ENCODE measurements around the gene NR4A1.
A peak's percentile ranks its signal among the peaks of the same experiment; 100 is the strongest.

The NR4A1 gene

DNA sequence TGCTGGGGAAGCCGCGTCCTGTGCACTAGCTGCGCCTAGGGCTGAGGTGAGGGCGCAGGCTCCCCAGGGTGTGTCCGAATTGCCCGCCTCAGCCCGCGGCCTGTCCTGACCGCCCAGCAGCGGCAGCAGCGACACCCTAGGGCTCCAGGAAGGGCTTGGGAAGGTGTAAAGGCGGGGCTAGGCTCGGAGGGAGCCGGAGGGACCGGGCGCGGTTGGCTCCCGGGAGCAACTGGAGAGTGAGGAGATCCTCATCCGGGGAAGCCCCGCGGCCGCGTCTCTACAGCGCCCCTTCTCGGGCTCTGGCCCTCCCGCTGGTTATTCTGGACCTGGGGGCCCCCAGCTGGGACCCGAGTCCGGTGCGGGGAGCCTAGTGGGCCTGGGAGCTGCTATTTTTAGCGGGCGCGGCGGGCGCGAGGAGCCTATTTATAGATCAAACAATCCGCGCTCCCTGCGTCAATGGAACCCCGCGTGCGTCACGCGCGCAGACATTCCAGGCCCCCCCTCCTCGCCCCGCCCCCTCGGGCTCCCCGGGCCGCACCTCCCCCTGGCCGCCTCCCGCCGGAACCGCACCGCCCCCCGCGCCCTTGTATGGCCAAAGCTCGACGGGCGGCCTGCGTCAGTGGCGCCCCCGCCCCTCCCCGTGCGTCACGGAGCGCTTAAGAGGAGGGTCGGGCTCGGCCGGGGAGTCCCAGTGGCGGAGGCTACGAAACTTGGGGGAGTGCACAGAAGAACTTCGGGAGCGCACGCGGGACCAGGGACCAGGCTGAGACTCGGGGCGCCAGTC is at the start of gene NR4A1:
TSS of gene NR4A1 (plus strand) at position 685 of the 784 bp plus-strand sequence. CDS start 2,887 bp downstream, outside the sequence.
- DNase-seq: peak; percentile 42

DNA sequence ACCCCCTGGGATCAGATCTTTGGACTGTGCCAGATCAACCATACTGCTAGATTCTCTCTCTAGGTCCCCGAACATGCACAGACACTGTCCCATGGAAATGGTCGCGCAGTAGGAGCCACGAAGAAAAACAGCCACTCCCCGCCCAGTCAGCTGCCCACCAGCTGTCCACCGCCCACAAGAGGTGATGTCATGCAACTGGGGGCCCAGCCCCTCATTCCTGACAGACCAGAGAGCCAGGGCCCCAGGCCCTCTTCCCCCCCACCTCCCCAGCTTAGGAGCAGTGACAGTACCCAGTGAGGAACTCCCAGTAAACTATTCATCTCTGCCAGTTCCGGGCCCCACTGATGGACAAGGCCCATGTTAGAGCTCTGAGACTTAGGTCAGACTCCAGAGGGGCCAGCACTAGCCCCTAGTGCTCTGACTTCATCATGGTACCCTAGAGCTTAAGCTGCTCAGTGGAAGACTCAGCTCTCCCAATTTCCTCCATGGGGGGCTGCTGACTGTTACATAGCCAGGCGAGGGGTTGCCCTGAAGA is 48.2 kb upstream of the NR4A1 start:
- no peak for DNase-seq

DNA sequence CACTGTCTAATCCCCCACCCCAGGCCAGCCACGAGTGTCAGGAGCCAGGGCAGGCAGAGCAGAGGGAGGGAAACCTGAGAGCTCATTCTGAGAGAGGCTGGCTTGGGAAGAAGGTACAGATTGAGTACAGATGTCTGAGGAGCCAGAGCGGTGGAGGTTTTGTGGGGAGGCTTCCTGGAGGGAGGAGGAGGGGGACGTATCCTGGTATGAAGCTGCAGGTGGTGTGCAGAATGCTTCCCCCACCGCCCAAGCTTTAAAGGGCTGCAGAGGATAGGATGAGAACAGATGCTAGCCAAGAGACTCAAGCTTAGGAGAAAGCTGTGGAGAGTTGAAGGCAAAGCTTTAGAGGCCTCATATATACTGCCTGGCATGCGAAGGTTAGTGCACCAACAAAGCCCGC is 47.7 kb upstream of the NR4A1 start:
- no peak for DNase-seq

DNA sequence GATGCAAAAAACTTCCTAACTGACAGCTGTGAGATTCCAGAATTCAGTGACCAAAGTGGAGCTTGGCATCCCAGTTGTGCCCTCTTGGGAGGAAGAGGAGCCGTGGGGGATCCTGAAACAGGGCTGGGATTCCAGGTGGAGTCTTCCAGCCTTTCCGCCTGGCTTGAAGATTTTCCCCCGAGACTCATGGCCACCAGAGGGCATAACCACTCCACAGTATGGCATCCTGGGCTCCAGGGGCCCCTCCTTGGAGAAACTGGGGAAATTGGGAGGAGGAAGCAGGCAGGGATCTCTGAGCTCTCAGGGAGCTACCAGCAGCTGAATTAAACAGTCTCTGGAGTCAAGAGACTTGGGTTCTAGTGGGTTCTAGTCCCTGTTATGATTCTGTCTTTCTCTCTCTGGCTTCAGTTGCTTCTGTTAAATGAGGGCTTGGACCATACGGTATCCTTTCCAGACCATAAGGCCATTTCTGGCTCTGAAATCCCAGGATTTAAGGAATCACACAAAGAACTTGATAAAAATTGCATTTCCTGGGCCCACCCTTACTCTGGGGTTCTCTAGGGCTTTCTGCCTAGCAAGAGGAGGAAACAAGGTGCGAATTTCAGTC is 47.1 kb upstream of the NR4A1 start:
- no peak for DNase-seq

DNA sequence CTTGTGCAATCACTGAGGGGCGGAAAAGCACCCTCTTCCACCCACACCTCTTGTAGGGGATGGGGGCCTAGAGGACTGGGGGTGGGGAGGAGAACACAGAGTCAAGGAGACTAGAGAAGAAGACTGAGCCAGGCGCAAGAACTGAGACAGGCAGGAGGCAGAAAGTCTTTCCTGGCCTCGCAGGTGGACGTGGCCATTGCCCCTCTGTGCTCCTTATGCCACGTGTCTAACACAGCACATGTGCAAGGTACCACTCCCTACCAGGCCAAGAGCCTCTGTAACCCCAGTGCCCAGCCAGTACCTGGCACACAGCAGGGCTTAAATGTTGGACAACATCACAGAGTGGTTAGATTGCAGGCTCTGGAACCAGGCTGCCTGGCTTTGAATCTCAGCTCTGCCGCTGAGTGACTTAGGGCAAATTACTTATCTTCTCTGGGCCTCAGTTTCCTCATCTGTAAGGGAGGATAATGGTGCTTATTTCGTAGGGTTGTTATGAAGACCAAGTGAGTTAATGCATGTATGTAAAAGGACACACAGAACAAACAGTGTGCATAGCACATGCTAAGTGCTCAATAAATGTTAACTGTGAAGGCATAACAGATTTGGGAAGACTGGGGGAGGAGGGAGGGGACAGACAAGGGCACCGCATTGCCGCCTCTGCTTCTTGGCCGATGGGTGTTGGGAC is 45.9 kb upstream of the NR4A1 start:
- no peak for DNase-seq

DNA sequence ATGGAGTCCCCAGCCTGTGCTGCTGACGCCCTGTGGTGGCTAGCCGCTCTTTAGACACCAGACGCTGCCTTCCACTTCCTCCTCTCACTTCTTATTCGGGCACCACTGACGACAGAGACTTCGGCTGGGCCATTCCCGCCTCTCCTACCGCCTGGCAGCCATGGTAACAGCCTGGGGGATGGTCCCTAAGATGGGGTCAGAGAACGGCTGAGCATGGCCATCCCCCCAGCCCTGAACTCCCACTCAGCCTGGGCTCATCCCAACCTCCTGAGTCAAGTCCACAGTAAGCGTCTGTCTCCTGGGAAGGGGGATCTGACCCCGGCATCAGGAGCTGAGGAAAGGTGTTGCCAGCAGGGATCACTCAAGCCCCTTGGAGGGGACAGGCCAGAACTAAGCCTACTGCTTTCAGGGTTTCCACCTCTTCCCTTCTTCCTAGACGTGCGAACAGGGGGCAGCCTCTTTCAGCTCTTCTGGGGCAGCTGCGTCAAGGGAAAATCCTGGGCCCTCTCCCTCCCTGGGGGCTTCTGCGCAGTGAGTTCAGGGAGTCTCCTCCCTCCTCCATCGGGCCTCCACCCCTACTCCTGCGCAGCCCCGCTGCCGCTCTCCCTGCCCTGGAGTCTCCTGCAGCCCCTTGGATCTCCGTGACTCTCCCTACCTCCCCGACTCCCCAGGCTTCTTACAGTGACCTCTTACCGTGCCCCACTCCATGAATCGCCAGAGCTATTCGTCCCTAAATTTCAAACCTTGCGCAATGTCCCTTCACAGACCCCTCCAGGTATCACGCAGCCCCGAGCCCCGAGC is 45.1 kb upstream of the NR4A1 start:
- DNase-seq: peak; percentile 41

DNA sequence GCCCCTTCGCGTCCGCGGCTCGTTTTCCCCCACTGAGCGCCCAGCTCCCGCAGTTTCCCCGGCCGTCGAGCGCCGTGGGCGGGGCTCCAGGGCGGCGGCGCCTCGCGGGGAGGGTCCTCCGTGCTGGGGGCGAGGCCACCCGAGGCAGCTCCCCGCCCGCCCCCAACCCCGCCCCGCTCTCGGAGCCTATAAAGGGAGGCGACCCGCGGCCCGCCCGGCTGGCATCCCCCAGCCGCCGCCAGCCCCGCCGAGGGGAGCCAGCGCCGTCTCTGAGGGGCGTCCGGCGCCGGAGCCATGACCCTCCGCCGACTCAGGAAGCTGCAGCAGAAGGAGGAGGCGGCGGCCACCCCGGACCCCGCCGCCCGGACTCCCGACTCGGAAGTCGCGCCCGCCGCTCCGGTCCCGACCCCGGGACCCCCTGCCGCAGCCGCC is 44.5 kb upstream of the NR4A1 start, which contains the start of gene TAMALIN:
TSS of gene TAMALIN (plus strand) at position 221 of the 432 bp plus-strand sequence. CDS start at position 295, 74 bp downstream.
- DNase-seq: peak; percentile 41

DNA sequence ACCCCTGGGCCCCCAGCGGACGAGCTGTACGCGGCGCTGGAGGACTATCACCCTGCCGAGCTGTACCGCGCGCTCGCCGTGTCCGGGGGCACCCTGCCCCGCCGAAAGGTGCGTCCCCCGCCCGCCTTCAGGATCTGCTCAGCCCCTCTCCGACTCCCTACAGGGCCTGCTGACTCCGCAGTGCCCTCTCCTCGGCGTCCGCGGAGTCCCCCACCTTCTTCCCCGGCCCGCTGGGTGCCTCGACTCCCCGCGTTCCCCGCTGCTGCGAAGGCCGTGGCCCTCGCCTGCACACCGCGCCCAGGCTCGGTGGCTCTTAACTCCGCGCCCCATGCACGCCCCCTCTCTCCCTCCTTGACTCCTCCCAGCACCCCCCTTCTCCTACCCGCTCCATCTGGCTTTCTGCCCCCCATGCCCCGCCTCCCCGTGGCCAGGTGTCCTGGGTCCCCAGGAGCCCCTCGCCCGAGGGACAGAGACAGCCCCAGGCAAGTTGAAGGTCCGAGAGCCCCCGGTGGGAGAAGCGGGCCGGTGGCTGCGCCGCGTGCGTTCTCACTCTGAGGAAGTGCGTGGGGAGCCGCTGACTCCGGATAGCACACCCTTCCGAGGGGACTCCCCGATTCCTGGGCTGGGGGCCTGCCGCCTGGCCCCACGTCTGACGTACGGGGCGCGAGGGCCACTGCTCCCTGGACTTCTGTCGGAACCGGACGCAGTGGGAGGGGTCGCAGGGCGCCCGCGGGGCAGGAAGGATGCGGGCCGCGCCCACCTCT is 43.9 kb upstream of the NR4A1 start:
- DNase-seq: no peak

DNA sequence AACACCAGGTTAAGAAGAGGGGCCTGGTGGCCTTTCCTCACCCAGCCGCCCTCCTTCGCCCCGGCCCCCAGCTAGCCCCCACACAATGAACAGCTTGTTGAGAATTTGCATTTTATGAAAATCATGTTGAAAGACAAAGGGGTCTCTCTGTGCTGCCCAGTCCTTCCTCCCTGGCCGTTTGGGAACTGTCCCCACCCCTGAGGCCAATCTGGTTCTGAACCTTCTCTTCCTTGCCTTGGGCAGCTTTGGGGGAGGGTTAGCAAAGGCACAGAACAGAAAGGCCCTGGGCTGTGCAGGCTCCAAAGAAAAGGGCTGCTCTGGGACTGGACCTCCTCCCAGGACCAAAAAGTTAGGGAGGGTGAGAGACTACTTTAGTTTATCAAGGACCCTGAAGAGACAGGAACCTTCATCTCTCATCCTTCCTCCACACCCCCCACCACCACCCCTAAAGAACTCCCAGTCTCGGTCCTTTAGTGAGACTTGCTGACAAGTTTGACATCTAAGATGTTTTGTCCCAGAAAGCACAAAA is 43.2 kb upstream of the NR4A1 start:
- DNase-seq: no peak

DNA sequence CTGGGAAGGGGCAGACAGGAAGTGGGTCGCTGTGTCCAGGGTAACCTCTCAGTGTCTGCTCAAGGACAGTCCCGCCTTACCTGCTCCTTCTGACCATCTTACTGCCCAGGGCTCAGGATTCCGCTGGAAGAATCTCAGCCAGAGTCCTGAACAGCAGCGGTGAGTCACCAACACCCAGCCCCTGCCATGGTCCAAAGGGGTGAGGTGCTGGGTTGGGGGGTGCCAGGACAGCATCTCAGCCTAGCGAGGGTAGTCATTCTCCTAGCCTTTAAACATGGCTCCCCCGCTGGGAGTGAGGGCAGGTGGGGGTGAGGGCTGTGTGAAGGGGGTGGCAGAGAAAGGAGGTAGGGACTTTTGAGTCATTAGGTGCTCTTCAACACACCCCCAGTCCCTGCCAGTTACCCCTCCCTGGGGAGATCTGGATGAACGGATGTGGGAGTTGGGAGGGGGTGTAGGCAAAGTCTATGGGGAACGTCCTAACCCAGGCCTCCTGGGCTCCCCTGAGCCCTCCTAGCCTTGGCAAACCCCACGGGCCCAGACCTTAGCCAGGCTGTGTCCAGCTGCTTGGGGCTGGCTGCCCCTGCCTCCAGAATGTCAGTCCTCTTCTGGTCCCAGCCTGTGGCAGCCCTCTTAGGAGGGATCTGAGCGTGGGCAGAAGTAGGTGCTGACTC is 42.0 kb upstream of the NR4A1 start:
- no peak for DNase-seq

DNA sequence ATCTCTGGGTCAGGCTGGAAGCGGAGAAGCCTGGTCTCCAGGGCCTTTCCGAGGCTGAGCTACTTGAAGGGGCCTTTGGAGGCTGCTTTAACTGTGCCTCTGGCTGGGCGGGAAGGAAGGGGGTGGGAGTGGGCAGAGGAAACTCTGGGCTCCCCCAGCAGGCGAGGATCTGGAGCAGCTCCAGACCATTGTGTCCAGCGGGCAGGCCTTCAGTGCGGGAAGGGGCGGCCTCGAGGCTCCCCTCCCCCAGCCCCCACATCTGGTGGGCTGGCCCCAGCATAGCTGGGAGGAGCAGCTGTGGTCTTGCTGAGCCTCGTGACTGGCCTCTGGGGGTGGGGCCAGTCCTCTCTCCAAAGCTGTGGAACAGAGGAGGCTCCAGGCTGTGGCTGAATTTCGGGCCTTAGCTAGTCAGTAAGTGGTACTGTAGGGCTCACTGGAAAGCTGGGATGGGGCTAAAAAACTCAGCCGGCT is 41.1 kb upstream of the NR4A1 start:
- DNase-seq: peak; percentile 71

DNA sequence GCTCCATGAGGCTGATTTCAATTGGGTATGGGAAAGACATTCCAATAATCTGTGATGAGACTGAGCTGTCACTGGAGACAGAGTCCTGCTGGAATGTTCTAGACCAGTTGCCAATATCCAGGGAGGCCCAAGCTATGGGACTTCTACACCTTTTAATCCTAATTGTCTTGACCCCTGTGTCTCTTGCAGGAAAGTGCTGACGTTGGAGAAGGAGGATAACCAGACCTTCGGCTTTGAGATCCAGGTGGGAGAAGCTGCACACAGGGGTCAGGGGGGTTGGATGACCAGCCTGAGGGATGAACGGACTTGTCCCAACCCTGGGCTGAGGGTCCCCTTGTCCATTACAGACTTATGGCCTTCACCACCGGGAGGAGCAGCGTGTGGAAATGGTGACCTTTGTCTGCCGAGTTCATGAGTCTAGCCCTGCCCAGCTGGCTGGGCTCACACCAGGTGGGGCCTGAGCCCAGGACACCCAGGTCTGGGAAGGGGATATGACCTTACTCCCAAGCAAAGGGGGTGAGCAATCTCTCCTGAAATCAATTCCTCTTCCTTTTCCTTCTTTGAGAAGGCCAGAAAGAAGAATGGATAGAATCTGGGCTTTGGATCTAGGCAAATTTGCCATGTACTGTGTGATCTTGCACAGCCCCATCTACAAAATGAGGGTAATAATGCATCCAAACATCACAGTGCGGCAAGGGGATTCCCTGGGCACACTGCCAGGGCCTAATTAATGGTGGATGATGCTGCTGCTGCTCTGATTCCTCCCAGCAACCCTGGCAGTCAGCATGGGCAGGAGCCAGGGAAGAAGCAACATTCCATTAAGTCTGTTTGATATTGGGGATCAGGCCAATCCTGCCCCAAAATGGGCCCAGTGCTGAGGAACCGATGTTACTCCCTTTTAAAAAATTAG is 40.3 kb upstream of the NR4A1 start:
- DNase-seq: peak; percentile 45

DNA sequence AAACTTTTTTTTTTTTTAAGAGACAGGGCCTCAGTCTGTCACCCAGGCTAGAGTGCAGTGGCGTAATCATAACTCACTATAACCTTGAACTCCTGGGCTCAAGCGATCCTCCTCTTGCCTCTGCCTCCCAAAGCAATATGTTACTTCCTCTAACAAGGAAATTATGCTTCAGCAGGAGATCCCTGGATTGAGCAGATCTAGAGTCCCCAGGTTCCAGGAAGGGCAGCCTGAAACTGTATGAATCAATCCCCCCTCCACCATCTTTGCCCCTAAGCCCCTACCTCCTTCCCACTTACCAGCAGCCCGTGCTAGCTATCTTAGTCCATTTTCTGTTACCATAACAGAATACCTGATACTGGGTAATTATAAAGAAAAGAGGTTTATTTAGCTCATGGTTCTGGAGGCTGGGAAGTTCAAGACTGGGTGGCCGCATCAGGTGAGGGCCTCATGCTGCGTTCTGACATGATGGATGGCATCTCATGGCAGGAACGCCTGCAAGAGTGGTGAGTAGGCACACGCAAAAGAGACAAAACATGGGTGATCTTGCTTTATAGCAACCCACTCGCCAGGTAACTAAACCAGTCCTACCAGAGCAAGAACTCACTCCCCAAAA is 39.5 kb upstream of the NR4A1 start:
- DNase-seq: no peak

DNA sequence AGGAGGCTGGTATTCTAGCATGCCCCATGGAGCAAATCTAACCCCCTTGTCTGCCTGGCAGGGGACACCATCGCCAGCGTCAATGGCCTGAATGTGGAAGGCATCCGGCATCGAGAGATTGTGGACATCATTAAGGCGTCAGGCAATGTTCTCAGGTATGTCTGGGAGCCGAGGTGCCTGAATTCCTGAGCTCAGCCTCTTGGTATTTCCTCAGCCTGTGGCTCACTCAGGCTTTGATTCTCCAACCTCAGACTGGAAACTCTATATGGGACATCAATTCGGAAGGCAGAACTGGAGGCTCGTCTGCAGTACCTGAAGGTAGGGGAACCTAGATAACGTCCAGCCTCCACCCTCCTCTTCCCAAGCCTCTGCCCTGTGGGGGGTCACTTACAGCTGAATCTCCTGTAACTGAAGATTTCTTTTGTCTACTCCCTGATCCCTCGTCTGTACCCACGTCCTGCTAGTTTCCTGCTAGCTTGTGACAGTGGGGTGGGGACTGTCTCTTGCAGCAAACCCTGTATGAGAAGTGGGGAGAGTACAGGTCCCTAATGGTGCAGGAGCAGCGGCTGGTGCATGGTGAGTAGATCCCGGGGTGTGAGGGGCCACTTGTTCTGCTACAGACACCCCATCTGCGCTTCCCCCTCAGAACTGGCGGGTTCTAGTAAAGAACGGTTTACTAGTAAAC is 37.5 kb upstream of the NR4A1 start:
- DNase-seq: no peak

DNA sequence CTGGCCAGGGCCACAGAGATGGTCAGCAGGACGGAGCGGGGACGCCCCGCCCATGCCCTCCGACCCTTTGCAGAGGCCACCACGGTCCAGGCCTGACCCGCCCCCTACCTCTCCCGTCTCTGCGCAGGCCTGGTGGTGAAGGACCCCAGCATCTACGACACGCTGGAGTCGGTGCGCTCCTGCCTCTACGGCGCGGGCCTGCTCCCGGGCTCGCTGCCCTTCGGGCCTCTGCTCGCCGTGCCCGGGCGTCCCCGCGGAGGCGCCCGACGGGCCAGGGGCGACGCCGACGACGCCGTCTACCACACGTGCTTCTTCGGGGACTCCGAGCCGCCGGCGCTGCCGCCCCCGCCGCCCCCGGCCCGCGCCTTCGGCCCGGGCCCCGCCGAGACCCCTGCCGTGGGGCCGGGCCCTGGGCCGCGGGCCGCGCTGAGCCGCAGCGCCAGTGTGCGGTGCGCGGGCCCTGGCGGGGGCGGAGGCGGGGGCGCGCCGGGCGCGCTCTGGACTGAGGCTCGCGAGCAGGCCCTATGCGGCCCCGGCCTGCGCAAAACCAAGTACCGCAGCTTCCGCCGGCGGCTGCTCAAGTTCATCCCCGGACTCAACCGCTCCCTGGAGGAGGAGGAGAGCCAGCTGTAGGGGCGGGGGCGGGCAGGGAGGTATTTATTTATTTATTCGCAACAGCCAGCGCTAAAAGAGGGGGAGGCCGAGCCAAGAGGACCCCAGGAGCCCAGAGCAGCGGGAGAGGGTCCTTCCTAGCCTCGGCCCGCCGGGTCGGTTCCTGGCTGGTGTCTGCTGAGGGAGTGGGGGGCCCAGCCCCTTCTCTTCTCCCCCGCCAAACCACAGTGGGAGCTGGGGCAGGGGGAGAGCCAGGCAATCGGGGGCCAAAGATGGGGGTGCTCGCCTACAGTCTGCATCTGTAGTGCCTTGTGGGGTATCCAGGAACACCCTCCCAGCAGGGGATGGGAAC is 36.4 kb upstream of the NR4A1 start:
- DNase-seq: no peak

DNA sequence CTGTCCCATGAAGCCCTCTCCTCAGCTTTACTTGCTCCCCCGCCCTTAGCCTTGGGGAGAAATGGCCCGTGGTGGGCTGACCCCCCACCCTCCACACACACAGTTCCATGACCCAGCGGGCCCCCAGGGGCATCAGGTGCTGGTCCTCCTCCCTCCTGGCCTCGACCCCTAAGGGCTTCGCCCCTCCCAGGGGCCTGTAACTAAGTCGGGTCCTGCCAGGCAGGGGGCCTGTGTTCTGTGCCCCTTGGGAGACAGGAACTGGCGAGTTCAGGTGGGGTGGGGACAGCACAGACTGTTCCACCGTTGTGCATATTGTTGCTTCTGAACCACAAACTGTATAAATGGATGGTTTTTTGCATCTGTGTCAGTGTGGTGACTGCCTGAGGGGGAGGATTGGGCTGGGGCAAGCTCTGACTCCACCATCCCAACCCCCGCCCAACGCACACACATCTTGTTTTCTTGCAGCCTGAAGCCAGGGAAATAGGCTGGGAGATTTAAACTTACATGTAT is 35.7 kb upstream of the NR4A1 start:
- no peak for DNase-seq

DNA sequence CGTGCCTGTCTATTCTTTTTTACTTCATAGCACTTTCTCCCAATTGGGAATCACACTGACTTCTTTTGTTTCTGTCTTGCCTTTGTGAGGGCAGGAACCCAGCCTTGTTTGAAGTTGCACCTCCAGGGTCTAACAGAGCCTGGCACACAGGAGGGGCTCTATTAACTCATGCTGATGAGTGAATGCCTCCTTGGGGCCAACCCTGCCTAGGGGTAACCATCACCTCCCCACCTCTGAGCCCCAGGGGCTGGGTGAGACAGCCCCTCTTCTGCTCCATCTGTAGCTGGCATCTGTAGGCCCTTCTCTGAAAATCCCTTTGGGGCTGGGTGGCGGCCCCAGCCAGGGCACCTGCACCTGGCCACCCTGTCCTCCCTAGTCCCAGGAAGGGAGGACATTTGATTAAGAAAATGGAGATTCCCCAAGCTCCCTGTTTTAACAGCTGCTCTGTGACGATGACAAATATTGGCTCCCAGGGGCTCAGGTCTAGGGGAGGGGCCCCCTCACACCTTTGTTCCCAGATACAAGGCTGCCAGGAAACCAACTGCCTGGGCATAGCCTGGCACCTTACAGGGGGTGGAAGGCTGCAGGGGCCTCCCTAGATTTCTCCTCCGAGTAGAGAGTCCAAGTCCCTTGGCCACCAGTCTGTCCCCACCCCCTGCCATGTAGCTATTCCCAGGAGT is 32.7 kb upstream of the NR4A1 start:
- DNase-seq: no peak

All from NCI-H2227 treated with DMSO at 0.1 percent for 48 hours (cell line).